Kasumi-1 (cell line): Measurements from ENCODE around the gene PMP22.
"Not testable (repeated sequence)": the region's sequence is repeated elsewhere in the genome, so short reads cannot be mapped to it uniquely, and the experiment has no call there.

Source experiments
- DNase-seq, 2 experiments: peaks; one replicate each; lab custom pipeline; 2025; lab: John Stamatoyannopoulos, UW

Gene PMP22

DNA sequence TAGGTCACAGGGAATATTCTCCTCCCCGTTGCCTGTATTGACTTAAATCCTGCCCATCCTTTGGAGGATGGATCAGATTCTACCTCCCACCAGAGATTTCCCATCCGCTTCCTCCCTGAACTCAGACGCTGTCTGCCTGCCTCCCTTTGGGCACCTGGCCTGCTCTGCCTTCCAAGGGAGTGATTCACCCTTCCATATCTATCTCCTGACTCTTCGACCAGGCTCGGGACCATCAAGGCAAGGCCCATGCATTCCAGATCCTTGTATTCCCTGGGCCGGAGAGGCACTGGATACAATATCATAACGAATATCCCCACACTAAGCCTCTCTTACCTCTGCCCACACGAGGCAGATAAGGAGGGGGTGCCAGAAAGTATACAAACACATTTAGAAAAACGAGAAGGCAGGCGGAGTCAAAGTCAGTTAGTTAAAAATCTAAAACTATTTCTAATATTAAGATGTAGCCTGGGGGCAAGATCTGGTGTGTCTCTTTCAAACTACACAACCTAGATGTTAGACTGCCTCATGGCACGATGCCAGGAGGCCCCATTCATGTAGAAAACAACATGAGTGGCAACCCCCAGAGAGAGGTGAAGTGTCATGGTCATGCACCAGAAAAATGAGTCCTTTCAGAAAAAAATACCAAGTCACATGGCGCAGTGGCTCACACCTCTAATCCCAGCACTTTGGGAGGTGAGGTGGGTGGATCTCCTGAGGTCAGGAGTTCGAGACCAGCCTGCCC is 9.2 kb downstream of the PMP22 start:
- DNase-seq, result no peak

DNA sequence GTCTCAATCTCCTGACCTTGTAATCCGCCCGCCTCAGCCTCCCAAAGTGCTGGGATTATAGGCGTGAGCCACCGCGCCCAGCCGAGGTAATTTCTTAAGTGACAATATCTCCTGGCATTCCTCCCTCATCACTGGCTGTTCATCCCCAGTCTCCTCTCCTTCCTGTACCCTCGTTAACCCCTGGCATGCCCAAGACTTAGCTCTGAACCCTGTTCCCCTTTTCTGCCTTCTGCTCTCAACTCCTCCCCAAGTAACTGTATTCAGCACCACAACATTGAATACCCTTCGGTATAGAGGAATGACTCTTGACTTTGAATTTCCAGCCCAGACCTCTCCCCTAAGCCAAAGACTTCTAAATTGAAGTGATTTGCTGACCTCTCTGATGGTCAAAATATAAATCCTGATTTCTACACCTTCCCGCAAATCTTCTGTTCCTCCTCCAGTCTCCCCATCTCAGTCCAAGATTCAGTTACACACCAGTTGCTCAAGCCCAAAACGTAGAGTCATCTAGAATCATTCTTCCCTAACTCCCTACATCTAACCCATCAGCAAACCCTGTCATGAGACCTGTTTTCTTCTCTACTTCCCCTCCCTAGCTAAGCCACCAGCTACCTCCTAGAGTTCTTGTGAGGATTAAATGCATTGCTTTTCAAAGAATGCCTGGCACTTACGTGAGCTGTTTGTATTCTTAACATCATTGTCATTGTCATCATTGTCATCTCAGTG is 14.8 kb downstream of the PMP22 start:
- DNase-seq, result no peak

DNA sequence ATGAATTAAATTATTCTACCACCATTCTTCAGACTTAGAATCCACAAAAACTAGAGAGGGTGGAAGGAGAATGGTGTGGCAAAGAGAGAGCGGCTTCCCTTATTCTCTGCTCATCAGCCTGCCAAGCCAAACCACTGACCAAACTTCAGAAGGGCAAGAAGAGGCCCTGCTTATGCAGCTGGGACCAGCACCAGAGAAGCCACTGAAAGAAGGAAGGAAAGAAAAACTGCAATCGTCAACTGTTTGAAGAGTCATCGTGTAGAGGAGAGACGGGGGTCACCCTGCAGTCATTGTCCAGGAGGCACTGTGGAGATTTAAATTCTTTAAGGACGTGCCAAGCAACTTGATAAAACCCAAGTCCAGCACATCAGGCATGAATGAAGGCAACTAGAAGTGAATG is 15.6 kb downstream of the PMP22 start:
- DNase-seq, result no peak

DNA sequence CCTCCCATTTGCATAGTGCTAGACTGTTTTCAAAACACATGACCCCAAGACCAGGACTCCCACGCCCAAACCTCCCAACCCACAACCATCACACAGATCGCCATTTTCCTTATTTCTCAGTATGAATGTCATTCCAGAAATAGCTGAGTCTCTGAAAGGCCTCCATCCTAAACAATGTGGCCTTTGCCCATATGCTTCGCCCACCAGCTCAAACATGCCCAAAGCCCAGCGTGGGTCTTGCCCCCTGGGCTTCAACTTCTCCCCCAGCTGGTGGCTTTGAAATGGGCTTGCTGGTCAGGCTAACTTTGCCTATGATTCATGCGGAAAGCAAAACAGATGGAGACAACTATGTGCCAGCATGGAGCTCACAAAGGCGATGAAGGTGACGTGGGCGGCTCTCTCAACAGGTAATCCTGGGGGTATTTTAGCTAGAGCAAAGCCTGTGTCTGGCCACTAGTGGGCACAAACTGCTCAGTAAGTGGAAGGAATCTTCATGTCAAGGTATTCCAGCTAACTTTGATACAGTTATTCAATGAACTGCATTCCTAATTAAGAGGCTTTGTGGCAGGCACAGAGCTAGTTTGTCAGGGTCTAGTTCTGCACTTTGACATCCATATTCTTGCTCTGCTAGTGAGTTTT is 17.1 kb downstream of the PMP22 start:
- DNase-seq, result peak in 1 of 2 experiments; percentile 0

DNA sequence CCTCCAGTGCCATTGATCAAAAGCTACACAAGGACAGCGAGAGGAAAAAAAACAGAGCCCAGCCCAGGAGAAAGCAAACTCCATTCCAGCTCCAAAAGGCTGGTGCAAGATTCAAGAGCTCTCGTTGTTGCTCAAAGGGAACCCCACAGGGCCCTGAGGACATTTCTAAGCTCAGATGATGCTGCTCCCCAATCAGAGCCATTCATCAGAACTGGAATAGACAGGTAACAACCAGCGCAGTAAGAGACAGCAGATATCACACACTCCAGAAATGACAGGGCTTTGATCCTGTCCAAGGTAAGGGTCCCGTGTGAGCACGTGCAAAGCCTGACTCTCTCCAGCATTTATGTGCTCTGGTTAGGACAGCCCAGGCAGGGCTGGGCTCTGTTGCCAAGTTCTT is 20.1 kb downstream of the PMP22 start:
- no peak for DNase-seq

DNA sequence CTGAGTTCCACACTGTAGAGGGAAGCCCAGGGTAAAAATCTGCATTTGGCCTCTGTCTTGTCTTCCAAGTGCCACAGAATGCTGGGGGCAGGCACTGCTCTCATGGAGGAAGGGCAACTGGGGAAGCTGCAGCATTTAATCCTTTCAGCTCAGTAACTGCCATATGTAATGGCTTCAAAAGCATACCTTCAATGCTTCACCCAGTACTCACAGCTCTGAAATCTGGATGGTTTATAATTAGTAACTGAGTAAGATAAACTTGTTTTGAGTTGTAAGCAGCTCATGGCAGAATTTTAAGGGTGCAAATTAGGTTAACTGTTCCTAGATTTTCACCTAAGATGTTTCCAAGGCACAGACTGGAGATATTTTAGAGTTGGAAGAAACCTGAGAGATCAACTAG is 24.5 kb downstream of the PMP22 start:
- DNase-seq, result no peak

DNA sequence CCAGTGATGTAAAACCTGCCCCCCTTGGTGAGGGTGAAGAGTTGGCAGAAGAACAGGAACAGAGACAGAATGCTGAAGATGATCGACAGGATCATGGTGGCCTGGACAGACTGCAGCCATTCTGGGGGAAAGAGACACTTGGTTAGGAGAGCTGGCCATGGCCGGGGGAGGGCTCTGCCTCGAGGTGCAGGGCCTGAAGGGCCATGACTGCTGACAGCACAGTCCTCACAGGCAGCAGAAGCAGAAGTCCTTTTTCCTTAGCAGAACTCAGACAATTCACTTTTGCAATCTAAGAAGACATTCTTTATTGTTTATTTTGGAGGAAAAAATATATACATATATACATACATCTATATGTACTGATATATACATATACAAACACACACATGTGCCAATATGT is 25.6 kb downstream of the PMP22 start:
- DNase-seq, result no peak

DNA sequence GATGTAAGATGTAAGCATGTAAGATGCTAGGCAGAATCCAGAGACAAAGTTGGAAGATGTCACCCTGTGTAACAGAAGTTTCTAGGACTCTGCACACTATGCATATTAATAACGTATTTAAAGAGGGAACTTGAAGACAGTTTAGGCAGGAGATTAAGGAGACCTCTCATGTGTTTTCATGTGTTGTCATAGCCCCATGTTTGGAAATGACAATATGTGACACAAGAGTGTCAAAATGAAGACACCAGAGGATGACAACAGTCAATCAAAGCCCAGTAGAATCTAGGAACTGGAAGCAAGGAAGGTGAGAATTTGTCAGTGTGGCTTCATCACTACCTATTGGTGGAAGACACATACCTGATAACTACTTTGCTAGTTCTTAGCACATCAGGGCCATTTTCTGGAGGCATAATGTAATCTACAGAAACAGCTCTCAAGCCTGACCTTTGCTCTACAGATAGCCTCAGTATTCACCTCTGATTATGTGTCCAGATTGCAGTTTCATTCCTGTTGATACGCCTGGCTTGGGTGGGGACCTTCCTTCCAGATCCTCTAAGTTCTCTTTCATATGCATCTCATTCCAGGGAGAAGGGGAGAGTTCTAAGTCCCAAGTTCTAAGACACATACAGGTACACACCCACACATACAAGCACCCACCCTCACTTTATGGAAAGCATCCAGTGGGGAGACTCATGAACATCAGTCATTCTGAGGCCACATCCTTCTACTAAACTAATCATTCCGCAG is 26.3 kb downstream of the PMP22 start:
- no peak for DNase-seq

DNA sequence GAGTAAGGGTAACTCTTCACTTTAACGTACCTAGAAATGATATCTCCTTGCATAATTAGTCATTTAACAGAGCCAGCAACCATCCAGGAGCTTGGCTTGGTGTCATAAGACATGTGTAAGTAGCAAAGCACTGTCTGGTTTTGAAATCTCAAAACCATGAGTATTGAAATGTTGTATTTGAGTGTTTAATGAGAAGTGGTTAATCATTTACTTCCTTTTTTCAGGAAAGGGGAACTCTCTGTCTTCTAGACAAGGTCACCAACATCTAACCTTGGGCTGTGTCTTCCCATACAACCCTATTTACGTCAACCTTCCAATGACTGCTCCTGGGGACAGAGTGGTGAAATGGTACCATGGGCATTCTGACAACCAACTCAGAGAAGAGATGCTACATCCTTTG is 27.1 kb downstream of the PMP22 start:
- DNase-seq, result peak; percentile 42 to 57

DNA sequence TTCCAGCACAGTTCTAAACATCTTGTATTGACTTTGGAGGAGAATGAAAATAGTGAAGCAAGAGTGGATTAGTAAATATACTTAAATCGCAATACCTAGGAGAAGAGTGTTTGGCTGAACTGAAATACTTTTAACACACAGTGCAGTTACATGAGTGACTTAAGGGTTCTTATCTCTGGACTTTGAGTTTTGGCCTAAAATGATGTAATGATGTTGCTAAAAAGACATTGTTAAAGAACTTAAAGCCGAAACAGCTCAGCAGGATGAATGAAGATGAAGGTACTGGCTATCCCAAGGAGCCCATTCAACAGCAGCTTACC is 28.1 kb downstream of the PMP22 start:
- DNase-seq, result no peak

DNA sequence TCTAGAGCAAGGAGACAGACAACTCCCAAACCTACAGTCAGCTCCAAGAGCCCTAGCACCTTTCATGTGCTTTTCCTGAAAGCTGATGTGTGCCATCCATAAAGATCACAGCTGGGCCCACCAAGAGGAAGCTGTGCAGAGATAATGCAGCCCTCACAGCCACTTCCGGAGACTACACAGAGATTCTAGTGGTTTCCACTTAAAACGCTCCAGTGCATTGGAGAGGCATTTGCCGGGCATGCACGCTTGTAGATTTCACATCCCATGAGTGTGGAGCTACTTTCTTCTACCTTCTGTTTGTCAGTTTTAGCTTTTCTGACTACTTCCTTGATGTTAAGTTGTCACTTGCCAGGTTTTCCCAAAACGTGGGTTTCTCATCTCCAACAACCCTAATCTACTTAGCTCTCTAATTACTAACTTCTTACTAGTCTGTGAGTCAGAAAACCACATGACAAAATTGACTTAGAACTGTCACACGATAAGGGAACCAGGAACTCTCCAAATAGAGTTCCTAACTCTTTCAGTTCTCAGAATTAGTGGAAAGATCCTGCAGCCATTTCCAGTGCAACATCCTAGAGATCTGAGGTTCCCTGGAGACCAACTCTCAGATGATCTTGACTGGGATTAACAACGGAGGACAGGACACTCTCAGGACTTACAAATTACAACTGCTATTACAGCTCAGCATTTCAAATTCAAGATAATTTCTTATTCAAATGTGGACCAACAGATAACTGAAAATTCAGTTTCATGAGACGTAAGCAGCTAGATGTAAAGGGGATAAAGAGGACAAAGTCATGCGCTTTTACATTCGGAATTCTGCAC is 28.6 kb downstream of the PMP22 start:
- DNase-seq, result peak; percentile 77 to 88

DNA sequence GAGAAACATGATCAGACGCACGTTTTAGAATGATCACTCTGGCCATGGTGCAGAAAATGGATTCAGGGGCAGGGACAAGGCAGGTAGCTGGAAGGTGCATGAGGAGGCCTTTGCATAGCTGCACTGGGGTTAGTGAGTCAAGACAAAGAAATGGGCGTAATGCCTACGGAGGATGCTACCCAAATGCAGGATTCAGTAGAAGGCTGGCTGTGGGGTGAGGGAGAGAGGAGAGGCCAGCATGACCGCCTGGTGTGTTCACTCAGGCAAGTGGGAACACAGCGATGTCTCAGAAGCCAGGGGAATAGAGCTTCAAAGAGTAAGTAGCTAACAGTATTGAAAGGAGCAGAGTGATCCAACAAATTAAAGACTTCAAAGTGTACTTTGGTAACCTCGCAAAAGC is 31.2 kb downstream of the PMP22 start:
- no peak for DNase-seq

DNA sequence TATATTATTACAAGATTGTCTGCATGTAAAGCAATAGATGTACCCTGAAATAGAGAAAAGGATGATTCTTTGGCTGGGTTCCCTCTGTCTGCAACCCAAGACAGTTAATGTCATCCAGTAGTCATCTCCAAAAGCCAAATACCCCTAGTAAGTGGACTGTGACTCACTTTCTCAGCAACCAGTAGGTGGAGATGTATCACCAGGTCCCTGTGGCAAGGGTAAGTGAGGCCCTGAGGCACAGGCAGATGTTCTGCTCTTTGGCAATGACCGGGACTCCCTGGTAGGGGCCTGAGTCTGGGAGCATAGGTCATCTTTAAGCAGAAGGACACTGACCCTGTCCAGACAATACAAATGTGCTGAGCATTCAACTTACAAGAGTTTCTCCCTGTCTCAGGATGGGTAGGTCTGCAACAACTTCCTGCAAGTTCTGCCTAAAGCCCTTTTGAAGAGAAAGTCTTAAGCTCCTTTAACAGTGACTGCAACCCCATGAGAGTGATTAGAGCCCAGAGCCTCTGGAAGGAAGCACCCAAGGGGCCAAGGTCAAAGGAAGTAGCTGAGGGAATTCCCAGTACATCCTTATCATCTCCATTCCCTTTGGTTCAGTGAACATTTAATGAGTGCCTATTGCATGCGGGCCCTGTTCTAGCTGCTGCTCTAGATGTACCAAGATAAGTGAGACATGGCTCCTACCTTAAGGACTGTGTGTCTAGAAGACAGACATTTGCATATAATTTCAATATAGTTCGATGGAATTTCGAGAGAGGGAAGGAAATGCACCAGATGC is 31.9 kb downstream of the PMP22 start:
- DNase-seq, result peak; percentile 23 to 34

DNA sequence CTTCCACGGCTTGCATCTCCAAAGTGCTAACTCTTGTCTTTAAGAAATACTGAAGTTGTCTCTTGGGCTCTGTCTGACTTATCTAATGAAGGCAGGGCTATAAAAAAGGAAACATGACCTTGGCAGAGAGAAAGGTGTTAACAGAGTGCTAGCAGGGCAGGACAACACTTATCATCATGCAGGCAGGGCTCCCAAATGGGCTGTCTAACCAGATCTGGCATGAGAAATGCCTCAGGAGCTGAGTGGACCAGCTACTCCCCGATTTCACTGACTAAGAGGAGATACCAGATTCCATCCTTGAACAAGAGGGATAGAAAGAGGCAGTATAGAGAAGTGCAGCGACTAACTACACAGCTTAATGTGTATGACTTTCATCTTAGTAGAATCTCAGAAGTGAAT is 32.6 kb downstream of the PMP22 start:
- no peak for DNase-seq

DNA sequence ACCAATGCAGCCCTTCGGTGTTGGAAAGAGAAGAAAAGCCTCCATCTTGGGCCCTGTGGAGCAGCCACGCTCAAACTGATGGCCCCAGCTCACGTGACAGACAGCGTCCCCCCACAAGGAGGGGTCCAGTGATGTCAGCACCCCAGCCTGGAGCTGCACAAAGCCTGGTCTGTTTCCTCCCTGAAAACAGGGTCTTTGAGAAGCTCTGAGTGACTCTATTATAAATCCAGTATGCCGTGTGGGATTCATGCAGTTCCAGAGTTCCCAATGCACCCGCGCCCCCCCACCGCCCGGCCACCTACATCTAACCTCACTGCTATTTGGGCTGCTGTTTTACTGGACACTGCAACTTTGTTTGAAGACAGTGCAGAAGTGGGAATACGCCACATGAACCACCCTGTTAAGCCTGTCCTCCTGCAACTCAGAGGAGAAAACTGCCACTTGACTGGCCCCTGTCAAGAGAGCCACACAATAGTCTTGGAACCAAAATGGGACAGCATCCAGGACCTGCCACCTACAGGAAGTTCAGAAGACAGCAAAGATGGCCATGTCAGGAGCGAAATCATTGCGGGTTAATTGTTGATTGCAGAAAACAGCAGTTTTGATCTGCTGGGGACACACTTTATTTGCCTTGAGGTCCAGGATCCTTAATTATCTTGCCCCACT is 33.1 kb downstream of the PMP22 start:
- DNase-seq, result no peak

DNA sequence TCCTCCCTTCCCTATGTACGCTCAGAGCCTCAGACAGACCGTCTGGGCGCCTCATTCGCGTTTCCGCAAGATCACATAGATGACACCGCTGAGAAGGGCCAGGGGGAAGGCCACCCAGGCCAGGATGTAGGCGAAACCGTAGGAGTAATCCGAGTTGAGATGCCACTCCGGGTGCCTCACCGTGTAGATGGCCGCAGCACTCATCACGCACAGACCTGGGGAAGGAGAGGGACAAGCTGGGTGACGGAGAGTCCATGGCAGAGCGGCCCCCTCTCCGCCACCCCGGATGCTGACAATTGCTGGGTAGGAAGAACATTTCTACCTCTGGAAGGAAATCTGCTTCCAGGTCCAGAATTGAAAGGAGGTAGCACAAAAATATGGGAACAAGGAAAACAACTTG is 34.3 kb downstream of the PMP22 start:
- DNase-seq, result no peak

DNA sequence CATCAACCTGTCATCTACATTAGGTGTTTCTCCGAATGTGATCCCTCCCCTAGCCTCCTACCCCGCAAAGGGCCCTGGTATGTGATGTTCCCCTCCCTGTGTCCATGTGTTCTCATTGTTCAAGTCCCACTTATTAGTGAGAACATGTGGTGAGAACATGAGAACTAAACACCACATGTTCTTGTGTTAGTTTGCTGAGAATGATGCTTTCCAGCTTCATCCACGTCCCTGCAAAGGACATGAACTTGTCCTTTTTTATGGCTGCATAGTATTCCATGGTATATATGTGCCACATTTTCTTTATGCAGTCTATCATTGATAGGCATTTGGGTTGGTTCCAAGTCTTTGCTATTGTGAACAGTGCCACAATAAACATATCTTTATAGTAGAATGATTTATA is 43.3 kb downstream of the PMP22 start:
- DNase-seq, result not testable (repeated sequence)

DNA sequence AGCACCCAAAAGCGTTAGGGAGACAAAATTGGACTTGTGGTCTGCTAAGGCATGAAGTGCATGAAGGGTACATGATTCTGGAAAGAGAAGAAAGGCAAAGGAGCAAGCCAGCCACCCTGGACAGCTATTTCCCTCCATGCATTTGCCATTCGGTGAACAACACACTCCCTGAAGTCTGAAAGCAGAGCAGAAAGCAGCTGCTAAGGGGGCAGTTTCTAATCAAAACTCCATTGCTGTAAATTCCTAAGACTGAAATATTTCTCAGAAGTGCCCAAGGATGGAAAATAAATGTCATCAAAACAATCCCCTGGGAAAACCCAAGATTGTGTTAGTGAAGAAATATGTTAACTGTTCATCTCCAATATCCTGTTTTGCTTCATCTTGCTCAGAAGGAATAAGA is 44.3 kb downstream of the PMP22 start:
- DNase-seq, result no peak

DNA sequence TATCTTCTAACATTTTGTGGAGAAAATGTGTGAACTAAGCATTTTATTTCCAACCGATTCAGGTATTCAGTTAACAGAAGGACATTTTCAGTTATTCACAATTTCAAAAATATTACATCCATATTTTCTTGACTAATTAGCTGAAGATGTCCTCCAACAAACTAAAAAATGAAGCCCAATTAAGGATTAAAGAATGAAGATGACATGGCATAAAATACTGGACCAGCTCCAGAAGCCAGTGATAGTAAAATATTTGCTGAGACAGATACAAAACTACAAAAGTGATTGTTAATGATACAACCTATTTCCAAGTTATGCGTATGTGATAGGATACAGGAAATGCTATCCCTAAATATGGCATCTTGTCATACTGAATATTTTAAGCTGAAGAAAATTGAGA is 48.6 kb downstream of the PMP22 start:
- no peak for DNase-seq

DNA sequence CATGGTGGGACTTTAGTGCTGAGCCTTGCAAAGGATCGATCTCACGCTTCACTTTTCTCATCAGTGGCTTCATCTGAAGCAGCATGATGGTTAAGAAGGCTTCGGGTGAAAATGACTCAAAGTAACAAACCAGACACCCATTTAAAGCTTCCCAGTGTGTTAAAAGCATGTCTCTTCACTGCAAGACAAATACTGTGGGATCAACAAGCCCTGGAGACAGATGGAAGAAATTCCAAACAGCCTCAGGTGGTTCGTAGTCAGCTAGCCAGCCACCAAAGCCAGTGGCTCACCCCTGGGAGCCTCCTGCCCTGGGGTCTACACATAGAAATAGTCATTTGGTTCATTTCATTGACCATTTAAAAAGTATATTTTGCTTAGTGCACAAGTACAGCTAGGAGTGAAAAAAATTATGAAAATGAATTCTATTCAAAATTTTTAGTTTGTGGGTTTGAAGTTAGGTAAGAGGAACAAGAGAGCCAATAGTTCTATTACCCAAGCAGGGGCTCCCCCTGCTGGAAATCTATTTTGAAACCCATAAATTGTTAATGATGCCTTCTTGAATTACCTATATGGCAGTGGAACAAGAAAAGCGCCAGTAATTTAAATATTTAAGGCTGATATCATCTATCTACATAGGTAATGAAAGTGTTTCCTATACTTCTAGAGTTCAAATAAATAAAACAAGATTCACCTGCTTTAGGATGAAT is 51.6 kb downstream of the PMP22 start:
- DNase-seq, result peak; percentile 20 to 33
